ENCODE results near the gene ASXL1.

- TF ChIP-seq, protein P1, sequence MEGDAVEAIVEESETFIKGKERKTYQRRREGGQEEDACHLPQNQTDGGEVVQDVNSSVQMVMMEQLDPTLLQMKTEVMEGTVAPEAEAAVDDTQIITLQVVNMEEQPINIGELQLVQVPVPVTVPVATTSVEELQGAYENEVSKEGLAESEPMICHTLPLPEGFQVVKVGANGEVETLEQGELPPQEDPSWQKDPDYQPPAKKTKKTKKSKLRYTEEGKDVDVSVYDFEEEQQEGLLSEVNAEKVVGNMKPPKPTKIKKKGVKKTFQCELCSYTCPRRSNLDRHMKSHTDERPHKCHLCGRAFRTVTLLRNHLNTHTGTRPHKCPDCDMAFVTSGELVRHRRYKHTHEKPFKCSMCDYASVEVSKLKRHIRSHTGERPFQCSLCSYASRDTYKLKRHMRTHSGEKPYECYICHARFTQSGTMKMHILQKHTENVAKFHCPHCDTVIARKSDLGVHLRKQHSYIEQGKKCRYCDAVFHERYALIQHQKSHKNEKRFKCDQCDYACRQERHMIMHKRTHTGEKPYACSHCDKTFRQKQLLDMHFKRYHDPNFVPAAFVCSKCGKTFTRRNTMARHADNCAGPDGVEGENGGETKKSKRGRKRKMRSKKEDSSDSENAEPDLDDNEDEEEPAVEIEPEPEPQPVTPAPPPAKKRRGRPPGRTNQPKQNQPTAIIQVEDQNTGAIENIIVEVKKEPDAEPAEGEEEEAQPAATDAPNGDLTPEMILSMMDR (IDR thresholded peaks at IDR 0.05), result no peak
- no peak for TF ChIP-seq POLR2A (IDR thresholded peaks at IDR 0.05)
These were observed 28.0 kb downstream of the ASXL1 start for GRCh38 chr20:32386091-32386490.
